ENCODE data around the gene LCN9.

Gene LCN9

GRCh38 chr9:135641047-135641446, 22.1 kb upstream of the LCN9 start:
- no peaks in the 10 kb centered on the region for H3K36me3 ChIP-seq

GRCh38 chr9:135641745-135642144, 21.4 kb upstream of the LCN9 start:
- no peaks in the 10 kb centered on the region for H3K4me1 ChIP-seq
- H3K27me3 ChIP-seq: peaks cover 0 to 9% of the 10 kb centered on the region in 2 donors
- H3K27ac ChIP-seq: no peak overlapping the region
- TF ChIP-seq CTCF (IDR thresholded peaks at IDR 0.05): no peak
- peaks cover 0 to 23% (median 16%) of the 10 kb centered on the region in 3 donors for H3K9me3 ChIP-seq
- no peak for DNase-seq
- no peaks in the 10 kb centered on the region for H3K36me3 ChIP-seq
- intact Hi-C loops (cut with DNase I; ENCODE audit: low total_unique reads): no loop called here
- no peak overlapping the region for H3K4me3 ChIP-seq

More at GRCh38 chr9:135641047-135641446, 22.1 kb upstream of the LCN9 start:
- no peaks in the 10 kb centered on the region for H3K4me1 ChIP-seq
- no peak overlapping the region for H3K4me3 ChIP-seq
- TF ChIP-seq CTCF (IDR thresholded peaks at IDR 0.05): no peak
- H3K27ac ChIP-seq: no peak overlapping the region
- no peak for DNase-seq
- H3K9me3 ChIP-seq: peaks cover 0 to 18% (median 16%) of the 10 kb centered on the region in 3 donors
- peaks cover 0 to 9% of the 10 kb centered on the region in 2 donors for H3K27me3 ChIP-seq
- intact Hi-C loops (cut with DNase I; ENCODE audit: low total_unique reads): no loop called here

- Histone ChIP-seq H3K4me1 (no peaks in the 10 kb centered on the region), H3K27ac (no peak overlapping the region), H3K9me3 (peaks cover 8 to 49% (median 34%) of the 10 kb centered on the region in 3 donors), H3K4me3 (no peak overlapping the region), H3K27me3 (peaks cover 0 to 2% of the 10 kb centered on the region in 2 donors), H3K36me3 (no peaks in the 10 kb centered on the region)
- no peak for DNase-seq
- intact Hi-C loops (cut with DNase I; ENCODE audit: low total_unique reads): no loop called here
- TF ChIP-seq CTCF (IDR thresholded peaks at IDR 0.05): no peak
Observed at GRCh38 chr9:135644631-135645218, 18.4 kb upstream of the LCN9 start.

GRCh38 chr9:135647884-135648283, 15.2 kb upstream of the LCN9 start:
- Histone ChIP-seq H3K4me1 (no peaks in the 10 kb centered on the region), H3K4me3 (no peak overlapping the region), H3K9me3 (peaks cover 8 to 49% (median 34%) of the 10 kb centered on the region in 3 donors), H3K27ac (no peak overlapping the region), H3K36me3 (no peaks in the 10 kb centered on the region), H3K27me3 (peaks cover 0 to 4% of the 10 kb centered on the region in 2 donors)
- no peak for TF ChIP-seq CTCF (IDR thresholded peaks at IDR 0.05)
- intact Hi-C loops (cut with DNase I; ENCODE audit: low total_unique reads): no loop called here
- no peak for DNase-seq

GRCh38 chr9:135648494-135649410, 14.4 kb upstream of the LCN9 start:
- Histone ChIP-seq H3K4me1 (no peaks in the 10 kb centered on the region), H3K9me3 (peaks cover 8 to 49% (median 31%) of the 10 kb centered on the region in 3 donors), H3K27me3 (peaks cover 0 to 4% of the 10 kb centered on the region in 2 donors), H3K27ac (no peak overlapping the region), H3K36me3 (no peaks in the 10 kb centered on the region), H3K4me3 (no peak overlapping the region)
- no peak for TF ChIP-seq CTCF (IDR thresholded peaks at IDR 0.05)
- DNase-seq: no peak
- intact Hi-C loops (cut with DNase I; ENCODE audit: low total_unique reads): no loop called here

Data from tibial artery (tissue), 4 donors.